GM12878 (cell line): ENCODE results near the gene CES3. TPM values are rescaled to one million over a fixed set of nuclear protein-coding genes. Genes with fewer than 3 reads are reported as not detected.

Experiments
- ATAC-seq: fragments of 200-7000 bp; cut with Tn5 transposase; 3 replicates; pipeline ENCODE4 v1.9.1; 2020; ENCODE audit warnings: mild to moderate bottlenecking, moderate library complexity
- BruUV-seq: library from RNA; stranded (reverse); fragments of 400-500 nt; replicated peaks from 2 replicates; lab custom pipeline; 2021; lab: Mats Ljungman, UMichigan
- CTCF ChIA-PET: fragments of 300-600 bp; sonication (Branson Sonifier 250); formaldehyde crosslinking; extraction: SDS; loops from one replicate; lab custom pipeline; 2021; ENCODE audit warnings: inconsistent platforms; lab: Yijun Ruan, JAX
- POLR2A ChIA-PET: fragments of 350-600 bp; formaldehyde crosslinking; extraction: SDS; loops from one replicate; lab custom pipeline; 2021; ENCODE audit warnings: inconsistent platforms; lab: Charles Lee
- RAD21 ChIA-PET: fragments of 300-600 bp; sonication (Branson Sonifier 250); formaldehyde crosslinking; loops from one replicate; lab custom pipeline; 2023; ENCODE audit warnings: antibody characterized with exemption; ENCODE audit not compliant: unreplicated experiment; lab: Charles Lee
- SMC1A ChIA-PET: fragments of 300-600 bp; sonication (Branson Sonifier 250); formaldehyde crosslinking; loops from one replicate; lab custom pipeline; 2023; ENCODE audit not compliant: unreplicated experiment, uncharacterized antibody; lab: Charles Lee
- DNase-seq: peaks from one replicate; pipeline ENCODE4 v3.0.0-alpha.2; 2011; ENCODE audit warnings: low read depth, low spot score
- FAIRE-seq: peaks from 3 replicates; lab custom pipeline; 2011; peaks lifted over from hg19 to GRCh38; lab: Jason Lieb, UNC
- H2AFZ ChIP-seq: 2 replicates; pipeline ENCODE4 v1.6.0; 2011; ENCODE audit warnings: low read depth, low read length, control low read depth; ENCODE audit not compliant: control insufficient read depth
- H3K27ac ChIP-seq: 2 replicates; pipeline ENCODE4 v1.5.1; 2011; ENCODE audit warnings: control low read depth; ENCODE audit not compliant: control insufficient read depth, insufficient read depth
- H3K27me3 ChIP-seq, 2 experiments: replicated peaks in 1 of 2; 2 replicates each; pipeline versions ENCODE4 v1.6.0 to v1.6.1; 2011; ENCODE audit warnings: low read length in 1 of 2; ENCODE audit not compliant: control insufficient read depth in 2 of 2, insufficient read depth in 2 of 2
- H3K36me3 ChIP-seq, 2 experiments: 2 replicates each; pipeline ENCODE4 v1.5.1; 2011; ENCODE audit warnings: low read length in 1 of 2; ENCODE audit not compliant: control insufficient read depth in 2 of 2, insufficient read depth in 2 of 2
- H3K4me1 ChIP-seq: 2 replicates; pipeline ENCODE4 v1.6.1; 2011; ENCODE audit warnings: mild to moderate bottlenecking, low read length, moderate library complexity, mixed read lengths; ENCODE audit not compliant: control insufficient read depth, insufficient read depth
- H3K4me2 ChIP-seq: 2 replicates; pipeline ENCODE4 v1.6.0; 2011; ENCODE audit warnings: control low read depth; ENCODE audit not compliant: control insufficient read depth, insufficient read depth
- H3K4me3 ChIP-seq: fragments of 200-600 bp; sonication (generic); 2 replicates; pipeline ENCODE4 v1.5.1; 2016
- H3K79me2 ChIP-seq: 2 replicates; pipeline ENCODE4 v1.6.0; 2011; ENCODE audit warnings: low read length; ENCODE audit not compliant: control insufficient read depth, insufficient read depth
- H3K9ac ChIP-seq: 2 replicates; pipeline ENCODE4 v1.8.0; 2011; ENCODE audit warnings: low read length, control low read depth, mixed read lengths; ENCODE audit not compliant: control insufficient read depth, insufficient read depth
- H3K9me3 ChIP-seq: replicated peaks from 3 replicates; pipeline ENCODE4 v1.5.1; 2011; ENCODE audit warnings: mild to moderate bottlenecking, low read length; ENCODE audit not compliant: control insufficient read depth, insufficient read depth
- H4K20me1 ChIP-seq: 2 replicates; pipeline ENCODE4 v1.6.0; 2011; ENCODE audit not compliant: control insufficient read depth, insufficient read depth
- BMI1 ChIP-seq: fragments of 450-650 bp; IDR thresholded peaks from 2 replicates; pipeline ENCODE4 v1.6.1; 2016; ENCODE audit warnings: mild to moderate bottlenecking, moderate library complexity, borderline replicate concordance
- KAT2A ChIP-seq: conservative IDR thresholded peaks from 2 replicates; pipeline ENCODE4 v1.6.1; 2011; ENCODE audit warnings: low read depth, low read length; ENCODE audit not compliant: control insufficient read depth
- REST ChIP-seq: IDR thresholded peaks from 2 replicates; pipeline ENCODE4 v1.6.1; 2012; ENCODE audit warnings: mild to moderate bottlenecking, low read depth, low read length
- SMAD1 ChIP-seq: fragments of 450-650 bp; IDR thresholded peaks from 2 replicates; pipeline ENCODE4 v1.6.1; 2018; ENCODE audit warnings: mild to moderate bottlenecking, low read depth; ENCODE audit not compliant: partially characterized antibody
- ZNF384 ChIP-seq: IDR thresholded peaks from 2 replicates; pipeline ENCODE4 v1.6.1; 2012; ENCODE audit warnings: low read depth, mild to moderate bottlenecking, low read length, improper control_type of control experiment, borderline replicate concordance
- ZSCAN29 ChIP-seq: fragments of 450-650 bp; IDR thresholded peaks from 2 replicates; pipeline ENCODE4 v1.6.1; 2017; ENCODE audit warnings: mild to moderate bottlenecking, moderate library complexity
- WGBS: methylation state at CpG from one replicate; pipeline ENCODE4 v1.1.6; 2016; ENCODE audit warnings: low lambda C conversion rate; ENCODE audit not compliant: insufficient replicate concordance, insufficient coverage; ENCODE audit errors: missing lambda C conversion rate; 5-methylcytosine and 5-hydroxymethylcytosine counted together
- in situ Hi-C: fragments of 300-500 bp; cut with MboI; formaldehyde crosslinking; loops from 9 replicates; pipeline ENCODE4 v1.14.3; 2018; ENCODE audit warnings: mixed read lengths
- intact Hi-C: fragments of 100-400 bp; cut with micrococcal nuclease; formaldehyde crosslinking; loops from one replicate; pipeline ENCODE4 v1.14.2; 2022; ENCODE audit not compliant: unreplicated experiment
- polyA plus RNA-seq, 11 experiments: library from polyadenylated mRNA; depleted of rRNA in 4 of 11; unstranded in 6 of 11; stranded (reverse) in 5 of 11; fragments of >200 nt; fragmentation: Nextera tagmentation in 4 of 11; fragmentation: Illumina TruSeq in 1 of 11; extraction: Ambion mirVana in 4 of 11; extraction: Trizol in 1 of 11; gene quantifications; 1 replicate in 1 of 11; 2 replicates in 10 of 11; pipeline versions ENCODE4 v1.2.1 to v1.2.3, GENCODE V29; 2011 to 2016; ENCODE audit warnings: inconsistent platforms in 2 of 11, missing spikeins in 2 of 11, low read depth in 1 of 11
- total RNA-seq, 4 experiments: library from RNA; depleted of rRNA in 3 of 4; stranded (reverse); fragments of >200 nt in 3 of 4; fragmentation: Illumina TruSeq in 1 of 4; extraction: Trizol in 1 of 4; gene quantifications; 2 replicates each; pipeline versions ENCODE4 v1.2.1 to v1.2.3, GENCODE V29; 2013 to 2021

The CES3 gene
- total and polyA plus RNA-seq, 10 of the 15 experiments (the other 5 are each of a cell fraction or from before 2014, with no cell fraction given), result 0.09 to 3.1 (median 0.76) TPM

GRCh38 chr16:66976746-66977145 is 15.7 kb downstream of the CES3 start:
- FAIRE-seq (no peak), ATAC-seq (no peak), DNase-seq (no peak)
- intact Hi-C loops, result loop anchor here (1.0 to 5.0 kb wide), 5 partner anchors 22 to 209 kb away; no protein-coding TSS in a partner anchor
- Histone ChIP-seq H3K27me3 (no peaks in the 10 kb centered on the region), H4K20me1 (no peaks in the 10 kb centered on the region), H3K4me1 (peaks cover 3% of the 10 kb centered on the region; the same call in 1 of the 2 replicates), H3K36me3 (no peaks in the 10 kb centered on the region), H3K4me3 (no peak overlapping the region), H3K79me2 (no peaks in the 10 kb centered on the region), H3K9ac (no peak overlapping the region), H3K4me2 (no peak overlapping the region), H3K27ac (no peak overlapping the region), H2AFZ (no peak overlapping the region), H3K9me3 (no peaks in the 10 kb centered on the region)
- 50% methylated on average over 13 of the region's 13 CpGs for WGBS
- RAD21 ChIA-PET, result interaction anchor here (0.5 to 1.0 kb wide), 4 partner anchors 11 to 362 kb away, joined by 3 to 5 read pairs (median 3); no protein-coding TSS in a partner anchor
- POLR2A ChIA-PET, result interaction anchor here (0.6 kb wide), 1 partner anchor 301 kb away, joined by 5 read pairs; no protein-coding TSS in a partner anchor
- SMC1A ChIA-PET, result interaction anchor here (1.8 to 2.9 kb wide), 3 partner anchors 23 to 125 kb away, joined by 5 to 9 read pairs (median 6); no protein-coding TSS in a partner anchor
- CTCF ChIA-PET, result interaction anchor here (0.9 to 2.5 kb wide), 11 partner anchors 11 to 216 kb away, joined by 3 to 13 read pairs (median 5); partner anchors contain the start of gene CES3
- BruUV-seq, result no TSS peak
- TF ChIP-seq REST (no peak), BMI1 (no peak), SMAD1 (no peak), ZNF384 (no peak), KAT2A (no peak), ZSCAN29 (no peak)
- TF ChIP-seq, all 136 proteins: peak for 0
- in situ Hi-C loops, result loop anchor here (10.0 to 25.0 kb wide), 2 partner anchors 178 to 436 kb away; partner anchors contain the start of genes B3GNT9, FBXL8, TRADD and ZDHHC1
